GM21737 (cell line): ENCODE data around the gene KCNMB2.

Source experiments
- ATAC-seq: cut with Tn5 transposase; IDR thresholded peaks from one replicate; pipeline ENCODE4 v1.9.1; 2021; ENCODE audit warnings: mild to moderate bottlenecking, moderate library complexity; ENCODE audit not compliant: unreplicated experiment

The KCNMB2 gene

GRCh38 chr3:178567611-178568010 is 31.4 kb downstream of the KCNMB2 start:
- ATAC-seq, result no peak

- no peak for ATAC-seq
These were observed 32.0 kb downstream of the KCNMB2 start for GRCh38 chr3:178568155-178568731.

GRCh38 chr3:178568911-178569310 is 32.7 kb downstream of the KCNMB2 start:
- no peak for ATAC-seq

- ATAC-seq, result no peak
These were observed 33.6 kb downstream of the KCNMB2 start for GRCh38 chr3:178569826-178570225.

- no peak for ATAC-seq
These were observed 47.8 kb downstream of the KCNMB2 start for GRCh38 chr3:178583963-178584575.

GRCh38 chr3:178584722-178585380 is 48.6 kb downstream of the KCNMB2 start:
- ATAC-seq, result no peak

- ATAC-seq, result no peak
These were observed 49.2 kb downstream of the KCNMB2 start for GRCh38 chr3:178585454-178585853.

GRCh38 chr3:178586076-178586475 is 49.8 kb downstream of the KCNMB2 start:
- ATAC-seq, result no peak

- ATAC-seq, result no peak
These were observed 52.4 kb downstream of the KCNMB2 start for GRCh38 chr3:178588628-178589027.

- no peak for ATAC-seq
These were observed 57.5 kb downstream of the KCNMB2 start for GRCh38 chr3:178593786-178594185.

- ATAC-seq, result no peak
These were observed 61.1 kb downstream of the KCNMB2 start for GRCh38 chr3:178597371-178597770.

GRCh38 chr3:178602856-178603255 is 66.6 kb downstream of the KCNMB2 start:
- no peak for ATAC-seq

- ATAC-seq, result no peak
These were observed 67.5 kb downstream of the KCNMB2 start for GRCh38 chr3:178603735-178604134.

- ATAC-seq, result no peak
These were observed 82.0 kb downstream of the KCNMB2 start for GRCh38 chr3:178618197-178618596.

GRCh38 chr3:178618896-178619295 is 82.7 kb downstream of the KCNMB2 start:
- no peak for ATAC-seq

- no peak for ATAC-seq
These were observed 87.5 kb downstream of the KCNMB2 start for GRCh38 chr3:178623666-178624255.

GRCh38 chr3:178624276-178624675 is 88.0 kb downstream of the KCNMB2 start:
- ATAC-seq, result no peak

GRCh38 chr3:178625053-178625600 is 88.9 kb downstream of the KCNMB2 start:
- ATAC-seq, result no peak

GRCh38 chr3:178628037-178628436 is 91.8 kb downstream of the KCNMB2 start:
- no peak for ATAC-seq

- ATAC-seq, result no peak
These were observed 93.4 kb downstream of the KCNMB2 start for GRCh38 chr3:178629430-178630178.

GRCh38 chr3:178631950-178632349 is 95.7 kb downstream of the KCNMB2 start:
- ATAC-seq, result no peak
